ENCODE results near the gene GALNS.

GRCh38 chr16:88872650-88873331 lies 16.0 kb upstream of the GALNS start:
- TF ChIP-seq POLR2AphosphoS5 (IDR thresholded peaks at IDR 0.05; ENCODE audit: low read depth, low read length) = no peak
- TF ChIP-seq POLR2A (IDR thresholded peaks at IDR 0.05; ENCODE audit: insufficient read depth in 1 of 2, low read depth in 2 of 2, low read length in 2 of 2) = no peak
- TF ChIP-seq JUN (CRISPR knock-in tag; IDR thresholded peaks at IDR 0.05) = no peak
- TF ChIP-seq ZBTB40 (IDR thresholded peaks at IDR 0.05) = no peak
- TF ChIP-seq ZBTB40 (CRISPR knock-in tag; IDR thresholded peaks at IDR 0.05) = no peak
- no peak for TF ChIP-seq XRCC5 (optimal IDR thresholded peaks at IDR 0.05; ENCODE audit: low read length)
- no peak for TF ChIP-seq ADNP (CRISPR knock-in tag; IDR thresholded peaks at IDR 0.05)
- TF ChIP-seq ZNF207 (IDR thresholded peaks at IDR 0.05; ENCODE audit: borderline replicate concordance) = no peak
- no peak for TF ChIP-seq MEIS2 (CRISPR knock-in tag; IDR thresholded peaks at IDR 0.05)
- no peak for TF ChIP-seq CCAR2 (optimal IDR thresholded peaks at IDR 0.05; ENCODE audit: low read depth, low read length)
- no peak for TF ChIP-seq ZNF3 (CRISPR knock-in tag; IDR thresholded peaks at IDR 0.05)
- no peak for TF ChIP-seq POGZ (CRISPR knock-in tag; IDR thresholded peaks at IDR 0.05)
